ENCODE measurements around the gene POU2AF2. TPM values are rescaled to one million over a fixed set of nuclear protein-coding genes. Genes with fewer than 3 reads are reported as not detected.
"Not testable (repeated sequence)": the region's sequence is repeated elsewhere in the genome, so short reads cannot be mapped to it uniquely, and the experiment has no call there.

The POU2AF2 gene
- total RNA-seq, 1 donor = not detected

DNA sequence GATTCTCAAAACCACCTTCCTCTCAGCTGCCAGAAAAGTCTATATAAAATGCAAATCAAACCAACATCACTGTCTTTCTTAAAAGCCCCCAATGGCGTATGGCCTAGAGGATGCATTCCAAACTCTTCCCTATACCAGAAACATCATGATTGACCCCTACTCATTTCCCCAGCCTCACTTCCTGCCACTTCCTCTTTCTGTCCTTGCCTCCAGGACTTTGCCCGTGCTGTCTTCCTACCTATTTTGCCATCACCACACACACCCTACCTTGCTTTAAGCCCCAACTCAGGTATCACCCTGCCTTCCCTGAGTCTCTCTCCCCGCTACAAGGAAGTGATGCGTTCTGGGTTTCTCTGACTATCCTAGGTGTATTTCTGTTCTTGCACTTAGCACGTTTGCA is 8.1 kb downstream of the POU2AF2 start:
- no peak for TF ChIP-seq CTCF (IDR thresholded peaks at IDR 0.05; ENCODE audit: insufficient read depth, low read length)
- DNase-seq (ENCODE audit: low read depth) = no peak
- no peak overlapping the region for H3K4me3 ChIP-seq (ENCODE audit: low read depth, low read length)

DNA sequence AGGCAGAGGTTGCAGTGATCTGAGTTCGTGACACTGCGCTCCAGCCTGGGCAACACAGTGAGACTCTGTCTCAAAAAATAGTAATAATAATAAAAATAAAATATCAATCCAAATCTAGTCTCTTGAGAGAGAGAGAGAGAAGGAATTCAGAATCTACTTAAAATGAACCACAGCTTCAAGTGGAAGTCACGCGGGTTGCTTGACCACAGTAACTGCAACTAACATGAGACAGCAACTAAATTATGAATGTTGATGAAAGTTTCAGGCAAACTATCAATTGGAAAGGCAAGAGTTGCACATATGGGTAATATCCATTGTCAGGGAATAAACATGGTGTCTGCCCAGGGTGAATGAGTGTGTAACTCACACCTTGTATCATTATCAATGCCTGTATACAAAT is 12.5 kb downstream of the POU2AF2 start:
- DNase-seq (ENCODE audit: low read depth) = no peak
- TF ChIP-seq CTCF (IDR thresholded peaks at IDR 0.05; ENCODE audit: insufficient read depth, low read length) = no peak
- H3K4me3 ChIP-seq (ENCODE audit: low read depth, low read length) = no peak overlapping the region

DNA sequence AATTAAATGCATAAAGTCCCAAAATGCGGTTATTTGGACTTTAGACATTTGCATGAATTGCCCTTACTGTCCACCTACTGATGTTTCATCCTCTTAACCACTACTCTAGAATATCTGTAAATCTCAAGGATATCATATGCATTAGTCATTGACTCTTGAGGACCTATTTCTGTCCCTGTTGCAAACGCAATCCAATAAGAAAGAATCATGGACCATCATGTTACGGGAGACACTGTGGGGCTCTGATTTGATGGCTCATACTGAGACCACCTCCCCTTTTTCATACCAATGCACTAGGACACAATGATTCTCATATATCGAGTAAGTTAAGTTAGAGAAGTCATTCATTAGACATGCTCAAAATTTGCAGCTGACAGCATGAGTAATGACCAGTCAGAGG is 14.4 kb downstream of the POU2AF2 start:
- DNase-seq (ENCODE audit: low read depth) = no peak
- no peak overlapping the region for H3K4me3 ChIP-seq (ENCODE audit: low read depth, low read length)
- TF ChIP-seq CTCF (IDR thresholded peaks at IDR 0.05; ENCODE audit: insufficient read depth, low read length) = no peak

DNA sequence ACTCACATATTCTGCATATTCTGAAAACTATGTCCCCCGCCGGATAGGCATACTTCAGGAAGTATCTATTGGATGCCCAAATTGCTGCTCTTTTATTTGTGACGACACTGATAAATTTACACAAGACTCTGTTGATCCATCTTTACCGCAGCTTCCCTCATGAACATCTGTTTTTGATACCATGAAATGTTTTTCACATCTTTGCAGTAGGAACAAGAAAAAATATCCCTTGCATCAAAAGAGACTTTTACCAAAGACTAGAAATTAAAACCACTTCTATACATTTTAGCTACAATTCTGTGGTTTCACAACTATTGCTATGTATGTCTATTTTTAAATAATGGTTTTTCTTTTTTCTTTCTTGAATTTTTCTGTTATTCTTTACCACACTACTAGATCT is 15.3 kb downstream of the POU2AF2 start:
- no peak overlapping the region for H3K4me3 ChIP-seq (ENCODE audit: low read depth, low read length)
- no peak for TF ChIP-seq CTCF (IDR thresholded peaks at IDR 0.05; ENCODE audit: insufficient read depth, low read length)
- no peak for DNase-seq (ENCODE audit: low read depth)

GRCh38 chr11:111264646-111265045 is 19.1 kb downstream of the POU2AF2 start:
- no peak overlapping the region for H3K4me3 ChIP-seq (ENCODE audit: low read depth, low read length)
- no peak for TF ChIP-seq CTCF (IDR thresholded peaks at IDR 0.05; ENCODE audit: insufficient read depth, low read length)
- DNase-seq (ENCODE audit: low read depth) = no peak

DNA sequence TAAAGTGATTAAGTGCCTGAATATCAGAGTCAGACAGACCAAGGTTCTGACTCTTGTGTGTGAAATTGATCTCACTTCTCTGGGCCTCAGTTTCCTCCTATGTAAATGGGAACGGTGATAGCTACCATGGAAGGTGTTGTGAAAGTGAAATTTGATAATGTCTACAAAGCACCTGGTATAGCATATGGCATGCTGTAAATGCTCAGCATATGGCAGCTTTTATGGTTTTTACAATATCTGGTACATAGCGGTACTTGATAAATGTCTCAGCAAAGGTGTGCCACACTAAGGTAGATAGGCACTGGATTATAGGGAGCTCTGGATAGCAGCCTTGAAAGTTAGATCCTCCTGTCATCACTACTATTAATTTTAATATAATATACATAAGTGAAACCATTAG is 19.9 kb downstream of the POU2AF2 start:
- no peak for DNase-seq (ENCODE audit: low read depth)
- no peak overlapping the region for H3K4me3 ChIP-seq (ENCODE audit: low read depth, low read length)
- no peak for TF ChIP-seq CTCF (IDR thresholded peaks at IDR 0.05; ENCODE audit: insufficient read depth, low read length)

- H3K4me3 ChIP-seq (ENCODE audit: low read depth, low read length); DNase-seq (ENCODE audit: low read depth): not testable (repeated sequence)
These were observed 22.8 kb downstream of the POU2AF2 start for GRCh38 chr11:111268303-111268702.

All from fibroblast of the aortic adventitia (primary cell).